Smooth muscle cell (in vitro differentiated cells): Measurements from ENCODE around the gene PRRC2B. TPM values are rescaled to one million over a fixed set of nuclear protein-coding genes. Genes with fewer than 3 reads are reported as not detected.
A peak's percentile ranks its signal among the peaks of the same experiment; 100 is the strongest.

Experiments used
- DNase-seq: peaks from one replicate; lab custom pipeline; 2025; ENCODE audit not compliant: unreplicated experiment; lab: John Stamatoyannopoulos, UW
- H2AFZ ChIP-seq: fragments of 200-600 bp; sonication (generic); 2 replicates; pipeline ENCODE4 v1.6.0; 2016; ENCODE audit warnings: antibody characterized with exemption, low read depth, mild to moderate bottlenecking
- H3F3A ChIP-seq: fragments of 200-600 bp; sonication (generic); 2 replicates; pipeline ENCODE4 v1.6.0; 2017; ENCODE audit warnings: antibody characterized with exemption, low read depth
- H3K27ac ChIP-seq: fragments of 200-600 bp; sonication (generic); 2 replicates; pipeline ENCODE4 v1.5.1; 2016; ENCODE audit warnings: low read depth, mild to moderate bottlenecking
- H3K27me3 ChIP-seq: fragments of 200-600 bp; sonication (generic); 2 replicates; pipeline ENCODE4 v1.6.1; 2016; ENCODE audit warnings: low read depth, mild to moderate bottlenecking
- H3K36me3 ChIP-seq: fragments of 200-600 bp; sonication (generic); 2 replicates; pipeline ENCODE4 v1.5.1; 2016; ENCODE audit warnings: low read depth
- H3K4me1 ChIP-seq: fragments of 200-600 bp; sonication (generic); 2 replicates; pipeline ENCODE4 v1.5.1; 2016; ENCODE audit warnings: low read depth
- H3K4me2 ChIP-seq: fragments of 200-600 bp; sonication (generic); 2 replicates; pipeline ENCODE4 v1.6.0; 2016; ENCODE audit warnings: mild to moderate bottlenecking
- H3K4me3 ChIP-seq: fragments of 200-600 bp; sonication (generic); 2 replicates; pipeline ENCODE4 v1.5.1; 2016; ENCODE audit warnings: mild to moderate bottlenecking
- H3K79me2 ChIP-seq: fragments of 200-600 bp; sonication (generic); 2 replicates; pipeline ENCODE4 v1.6.0; 2016; ENCODE audit warnings: low read depth, mild to moderate bottlenecking
- H3K9ac ChIP-seq: fragments of 200-600 bp; sonication (generic); 2 replicates; pipeline ENCODE4 v1.6.0; 2016; ENCODE audit warnings: low read depth
- H3K9me3 ChIP-seq: fragments of 200-600 bp; sonication (generic); replicated peaks from 2 replicates; pipeline ENCODE4 v1.5.1; 2016; ENCODE audit warnings: low read depth
- H4K20me1 ChIP-seq: fragments of 200-600 bp; sonication (generic); 2 replicates; pipeline ENCODE4 v1.6.0; 2016; ENCODE audit warnings: low read depth
- CTCF ChIP-seq: fragments of 200-600 bp; sonication (generic); IDR thresholded peaks from 2 replicates; pipeline ENCODE4 v1.5.1; 2017; ENCODE audit warnings: borderline replicate concordance, mild to moderate bottlenecking, antibody characterized with exemption; ENCODE audit not compliant: insufficient read depth, poor library complexity, severe bottlenecking
- WGBS: methylation state at CpG from one replicate; pipeline ENCODE4 v1.1.7; 2016; ENCODE audit warnings: low lambda C conversion rate; 5-methylcytosine and 5-hydroxymethylcytosine counted together
- polyA plus RNA-seq: library from polyadenylated mRNA; unstranded; fragments of >200 nt; fragmentation: Nextera tagmentation; extraction: Ambion mirVana; gene quantifications from 2 replicates; pipeline ENCODE4 v1.2.1, GENCODE V29; 2016
- total RNA-seq: library from RNA; depleted of rRNA; stranded (reverse); fragments of >200 nt; gene quantifications from 2 replicates; pipeline ENCODE4 v1.2.3, GENCODE V29; 2014

Gene PRRC2B
- total and polyA plus RNA-seq, 2 experiments from 2014 or later = 38.6 to 97.2 TPM

DNA sequence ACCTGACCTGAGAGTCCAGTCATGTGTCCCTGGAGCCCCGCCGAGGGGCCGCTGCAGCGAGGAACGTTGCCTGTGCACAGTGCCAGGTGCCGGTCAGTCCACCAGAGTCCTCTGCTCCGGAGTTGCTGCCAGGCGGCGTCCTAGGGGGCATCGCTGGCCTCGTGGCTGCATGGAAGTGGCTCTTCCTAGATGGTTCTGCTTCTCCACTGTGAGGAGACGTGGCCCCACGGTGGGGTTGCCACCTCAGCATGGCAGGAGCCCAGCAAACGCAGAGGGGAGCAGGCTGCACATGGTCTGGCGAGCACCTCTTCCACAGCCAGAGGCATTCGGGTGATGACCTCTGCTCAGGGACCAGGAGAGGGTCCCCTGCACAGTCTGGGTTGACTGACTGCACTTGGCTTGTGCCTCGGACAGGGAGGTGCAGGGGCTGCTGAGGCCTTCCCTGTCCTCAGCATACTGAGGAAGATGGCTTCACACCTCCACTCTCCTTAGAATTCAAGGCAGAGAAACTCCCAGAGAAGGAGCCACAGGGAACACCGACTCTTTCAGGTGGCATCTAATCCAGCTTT lies 83.0 kb downstream of the PRRC2B start:
- H3K9ac ChIP-seq = no peak overlapping the region
- peaks cover 88% of the 10 kb centered on the region for H4K20me1 ChIP-seq
- no peak overlapping the region for H3K27ac ChIP-seq
- no peak overlapping the region for H3K4me2 ChIP-seq
- H3F3A ChIP-seq = no peaks in the 10 kb centered on the region
- H3K27me3 ChIP-seq = no peaks in the 10 kb centered on the region
- peaks cover 37% of the 10 kb centered on the region for H3K79me2 ChIP-seq
- H3K36me3 ChIP-seq = peaks cover 7% of the 10 kb centered on the region
- WGBS = 97% methylated on average over 18 of the region's 18 CpGs
- no peak overlapping the region for H2AFZ ChIP-seq
- no peaks in the 10 kb centered on the region for H3K4me1 ChIP-seq
- H3K4me3 ChIP-seq = no peak overlapping the region
- no peak for TF ChIP-seq CTCF
- no peak for DNase-seq
- no peaks in the 10 kb centered on the region for H3K9me3 ChIP-seq

- DNase-seq = no peak
- peaks cover 33% of the 10 kb centered on the region for H3K79me2 ChIP-seq
- no peaks in the 10 kb centered on the region for H3F3A ChIP-seq
- H3K36me3 ChIP-seq = peaks cover 4% of the 10 kb centered on the region
- no peaks in the 10 kb centered on the region for H3K4me1 ChIP-seq
- no peak overlapping the region for H3K9ac ChIP-seq
- WGBS = 96% methylated on average over 11 of the region's 11 CpGs
- TF ChIP-seq CTCF = no peak
- H3K27ac ChIP-seq = no peak overlapping the region
- no peak overlapping the region for H3K4me3 ChIP-seq
- H3K27me3 ChIP-seq = no peaks in the 10 kb centered on the region
- no peaks in the 10 kb centered on the region for H3K9me3 ChIP-seq
- H4K20me1 ChIP-seq = peaks cover 89% of the 10 kb centered on the region
- H2AFZ ChIP-seq = no peak overlapping the region
- H3K4me2 ChIP-seq = no peak overlapping the region
These were observed 83.5 kb downstream of the PRRC2B start for GRCh38 chr9:131477367-131477766.

DNA sequence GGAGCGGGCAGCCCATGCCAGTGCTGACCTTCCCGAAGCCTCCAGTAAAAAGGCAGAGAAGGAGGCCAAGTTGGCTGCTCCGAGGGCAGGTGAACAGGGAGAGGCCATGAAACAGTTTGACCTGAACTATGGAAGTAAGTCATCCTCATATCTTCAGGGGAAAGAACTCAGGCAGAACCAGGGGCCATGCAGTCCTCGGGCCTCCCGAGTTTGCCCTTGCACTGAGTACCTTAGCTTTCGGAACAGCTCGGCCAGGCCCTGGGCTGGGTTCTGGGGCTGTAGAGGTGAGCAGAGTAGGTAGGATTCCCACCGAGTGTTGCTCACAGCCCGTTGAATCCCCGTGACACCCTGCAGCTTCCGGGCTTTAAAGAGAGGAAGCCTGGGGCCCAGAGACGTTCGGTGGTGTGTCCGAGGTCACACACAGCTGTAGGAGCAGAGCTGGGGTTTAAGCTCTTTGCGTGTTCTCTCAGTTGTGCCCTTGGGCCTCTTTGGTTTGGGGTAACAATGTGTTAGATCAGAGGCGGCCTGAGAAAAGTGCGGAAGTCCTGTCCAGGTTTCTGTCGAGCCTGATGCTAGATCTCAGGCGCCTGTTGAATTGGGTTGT lies 84.0 kb downstream of the PRRC2B start:
- DNase-seq = no peak
- no peak overlapping the region for H3K4me2 ChIP-seq
- no peaks in the 10 kb centered on the region for H3F3A ChIP-seq
- no peaks in the 10 kb centered on the region for H3K9me3 ChIP-seq
- peaks cover 4% of the 10 kb centered on the region for H3K36me3 ChIP-seq
- H3K9ac ChIP-seq = no peak overlapping the region
- no peak overlapping the region for H3K27ac ChIP-seq
- H3K27me3 ChIP-seq = no peaks in the 10 kb centered on the region
- 97% methylated on average over 19 of the region's 19 CpGs for WGBS
- H4K20me1 ChIP-seq = peaks cover 85% of the 10 kb centered on the region
- no peak overlapping the region for H3K4me3 ChIP-seq
- H3K4me1 ChIP-seq = no peaks in the 10 kb centered on the region
- TF ChIP-seq CTCF = no peak
- H2AFZ ChIP-seq = no peak overlapping the region
- peaks cover 29% of the 10 kb centered on the region for H3K79me2 ChIP-seq

DNA sequence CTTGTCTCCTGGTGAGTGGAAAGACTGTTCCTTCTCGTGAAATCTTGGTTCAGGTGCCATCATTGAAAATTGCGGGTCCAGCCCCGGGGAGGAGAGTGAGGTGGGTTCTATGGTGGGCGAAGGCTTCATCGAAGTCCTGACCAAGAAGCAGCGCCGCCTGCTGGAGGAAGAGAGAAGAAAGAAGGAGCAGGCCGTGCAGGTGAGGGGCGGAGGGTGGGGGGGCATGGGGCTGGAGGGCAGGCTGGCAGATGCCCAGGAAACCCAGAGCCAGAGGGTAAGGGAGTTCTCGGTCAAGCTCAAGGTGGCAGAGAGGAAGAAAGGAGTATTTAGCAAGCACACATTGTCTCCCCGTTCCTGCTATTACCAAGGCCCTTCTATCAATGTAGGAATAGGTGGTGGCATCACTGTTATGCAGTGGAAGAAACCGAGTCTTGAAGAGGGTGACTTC lies 84.6 kb downstream of the PRRC2B start:
- H3K9me3 ChIP-seq = no peaks in the 10 kb centered on the region
- H3K4me3 ChIP-seq = no peak overlapping the region
- peaks cover 4% of the 10 kb centered on the region for H3K36me3 ChIP-seq
- no peak overlapping the region for H3K4me2 ChIP-seq
- no peaks in the 10 kb centered on the region for H3K4me1 ChIP-seq
- no peak overlapping the region for H2AFZ ChIP-seq
- no peak overlapping the region for H3K27ac ChIP-seq
- DNase-seq = no peak
- H3K9ac ChIP-seq = no peak overlapping the region
- peak; percentile 56 for TF ChIP-seq CTCF
- WGBS = 84% methylated on average over 7 of the region's 12 CpGs
- peaks cover 82% of the 10 kb centered on the region for H4K20me1 ChIP-seq
- H3K27me3 ChIP-seq = no peaks in the 10 kb centered on the region
- H3K79me2 ChIP-seq = peaks cover 24% of the 10 kb centered on the region
- no peaks in the 10 kb centered on the region for H3F3A ChIP-seq
